Stomach smooth muscle (tissue), 2 donors: ENCODE results near the gene IL6.
"Not testable (repeated sequence)": the region's sequence is repeated elsewhere in the genome, so short reads cannot be mapped to it uniquely, and the experiment has no call there.

Source experiments
- H3K27ac ChIP-seq: one replicate; pipeline ENCODE4 v1.7.0; 2013; ENCODE audit warnings: mild to moderate bottlenecking, low read length, inconsistent platforms
- H3K27me3 ChIP-seq, 2 donors: one replicate each; pipeline ENCODE4 v1.7.0; 2013; ENCODE audit warnings: low read length in 2 of 2; ENCODE audit not compliant: insufficient read depth in 2 of 2, control insufficient read depth in 1 of 2
- H3K36me3 ChIP-seq, 2 donors: one replicate each; pipeline ENCODE4 v1.7.0; 2013; ENCODE audit warnings: low read length in 2 of 2; ENCODE audit not compliant: control insufficient read depth in 2 of 2, insufficient read depth in 2 of 2
- H3K4me1 ChIP-seq: one replicate; pipeline ENCODE4 v1.7.0; 2013; ENCODE audit warnings: low read length; ENCODE audit not compliant: control insufficient read depth, insufficient read depth
- H3K4me3 ChIP-seq, 2 donors: one replicate each; pipeline ENCODE4 v1.7.0; 2013; ENCODE audit warnings: low read length in 2 of 2
- H3K9ac ChIP-seq, 2 donors: one replicate each; pipeline ENCODE4 v1.7.0; 2013; ENCODE audit warnings: low read length in 2 of 2, mild to moderate bottlenecking in 1 of 2
- H3K9me3 ChIP-seq, 2 donors: one replicate each; pipeline ENCODE4 v1.7.0; 2013; ENCODE audit warnings: low read length in 2 of 2; ENCODE audit not compliant: control insufficient read depth in 2 of 2
- donor health status: healthy.
- donor health status: Pancreatic carcinoma.

Gene IL6

GRCh38 chr7:22726907-22727713, at the start of gene IL6:
IL6 (plus strand) TSS chr7:22727200; CDS start chr7:22727263, 63 bp downstream.
- H3K27ac ChIP-seq: peak within 1 kb of the TSS; percentile 53
- H3K36me3 ChIP-seq: no peaks in the 10 kb centered on the region
- H3K9ac ChIP-seq: peak within 1 kb of the TSS; percentile 21 to 59
- peak within 1 kb of the TSS; percentile 66 to 76 for H3K4me3 ChIP-seq
- H3K9me3 ChIP-seq: no peaks in the 10 kb centered on the region
- H3K4me1 ChIP-seq: peaks cover 53% of the 10 kb centered on the region
- H3K27me3 ChIP-seq: no peaks in the 10 kb centered on the region

GRCh38 chr7:22677263-22677662, 49.7 kb upstream of the IL6 start:
- not testable (repeated sequence) for H3K9me3 ChIP-seq, H3K4me3 ChIP-seq, H3K9ac ChIP-seq, H3K4me1 ChIP-seq, H3K27me3 ChIP-seq, H3K36me3 ChIP-seq, H3K27ac ChIP-seq

- Histone ChIP-seq H3K27ac (no peak overlapping the region), H3K9me3 (no peaks in the 10 kb centered on the region), H3K4me3 (no peak overlapping the region), H3K9ac (no peak overlapping the region), H3K4me1 (no peaks in the 10 kb centered on the region), H3K27me3 (no peaks in the 10 kb centered on the region), H3K36me3 (no peaks in the 10 kb centered on the region)
These were observed 49.3 kb upstream of the IL6 start for GRCh38 chr7:22677680-22678079.

- Histone ChIP-seq H3K27me3 (no peaks in the 10 kb centered on the region), H3K36me3 (no peaks in the 10 kb centered on the region), H3K4me1 (no peaks in the 10 kb centered on the region), H3K9ac (no peak overlapping the region), H3K9me3 (no peaks in the 10 kb centered on the region), H3K27ac (no peak overlapping the region), H3K4me3 (no peak overlapping the region)
These were observed 46.5 kb upstream of the IL6 start for GRCh38 chr7:22680482-22680911.

- no peak overlapping the region for H3K9ac ChIP-seq
- H3K4me3 ChIP-seq: no peak overlapping the region
- no peaks in the 10 kb centered on the region for H3K9me3 ChIP-seq
- H3K36me3 ChIP-seq: no peaks in the 10 kb centered on the region
- no peaks in the 10 kb centered on the region for H3K4me1 ChIP-seq
- no peaks in the 10 kb centered on the region for H3K27me3 ChIP-seq
- H3K27ac ChIP-seq: no peak overlapping the region
These were observed 45.7 kb upstream of the IL6 start for GRCh38 chr7:22681312-22681711.

GRCh38 chr7:22681852-22682657, 44.9 kb upstream of the IL6 start:
- Histone ChIP-seq H3K27ac (no peak overlapping the region), H3K36me3 (no peaks in the 10 kb centered on the region), H3K9me3 (no peaks in the 10 kb centered on the region), H3K27me3 (no peaks in the 10 kb centered on the region), H3K4me3 (no peak overlapping the region), H3K4me1 (no peaks in the 10 kb centered on the region), H3K9ac (no peak overlapping the region)

- H3K27me3 ChIP-seq: no peaks in the 10 kb centered on the region
- no peak overlapping the region for H3K27ac ChIP-seq
- no peak overlapping the region for H3K4me3 ChIP-seq
- no peaks in the 10 kb centered on the region for H3K36me3 ChIP-seq
- no peak overlapping the region for H3K9ac ChIP-seq
- no peaks in the 10 kb centered on the region for H3K9me3 ChIP-seq
- H3K4me1 ChIP-seq: peaks cover 4% of the 10 kb centered on the region
These were observed 43.6 kb upstream of the IL6 start for GRCh38 chr7:22683379-22683778.

- no peak overlapping the region for H3K9ac ChIP-seq
- no peak overlapping the region for H3K27ac ChIP-seq
- no peak overlapping the region for H3K4me3 ChIP-seq
- no peaks in the 10 kb centered on the region for H3K9me3 ChIP-seq
- H3K27me3 ChIP-seq: no peaks in the 10 kb centered on the region
- H3K4me1 ChIP-seq: peaks cover 4% of the 10 kb centered on the region
- no peaks in the 10 kb centered on the region for H3K36me3 ChIP-seq
These were observed 40.4 kb upstream of the IL6 start for GRCh38 chr7:22686620-22687019.

- Histone ChIP-seq H3K4me1 (peaks cover 4% of the 10 kb centered on the region), H3K27ac (no peak overlapping the region), H3K27me3 (no peaks in the 10 kb centered on the region), H3K36me3 (no peaks in the 10 kb centered on the region), H3K9ac (no peak overlapping the region), H3K4me3 (no peak overlapping the region), H3K9me3 (no peaks in the 10 kb centered on the region)
These were observed 38.9 kb upstream of the IL6 start for GRCh38 chr7:22688084-22688483.

GRCh38 chr7:22688934-22689333, 38.1 kb upstream of the IL6 start:
- H3K9me3 ChIP-seq, H3K27ac ChIP-seq, H3K9ac ChIP-seq, H3K36me3 ChIP-seq, H3K27me3 ChIP-seq, H3K4me3 ChIP-seq, H3K4me1 ChIP-seq: not testable (repeated sequence)
